HL-60 (cell line): ENCODE data around the gene STXBP1.

Source experiments
- DNase-seq, 2 experiments: peaks; one replicate each; pipeline ENCODE4 v3.0.0-alpha.2; 2010 to 2020; ENCODE audit warnings: low read depth in 1 of 2, low spot score in 1 of 2
- H3K27ac ChIP-seq: fragments of 250-450 bp; sonication (Bioruptor Pico); replicated peaks from 2 replicates; pipeline ENCODE4 v1.5.1; 2020; ENCODE audit warnings: mild to moderate bottlenecking, moderate library complexity
- H3K27me3 ChIP-seq: fragments of 250-450 bp; sonication (Bioruptor Pico); 2 replicates; pipeline ENCODE4 v1.5.1; 2021; ENCODE audit warnings: mild to moderate bottlenecking, moderate library complexity; ENCODE audit not compliant: insufficient read depth, poor library complexity, severe bottlenecking
- H3K4me3 ChIP-seq: replicated peaks from 2 replicates; pipeline ENCODE4 v1.5.1; 2011; ENCODE audit warnings: mild to moderate bottlenecking, control low read depth, low read length; ENCODE audit not compliant: insufficient read depth
- GABPA ChIP-seq: IDR thresholded peaks from 2 replicates; pipeline ENCODE4 v1.6.1; 2012; ENCODE audit warnings: low read depth
- POLR2AphosphoS5 ChIP-seq: IDR thresholded peaks from 2 replicates; pipeline ENCODE4 v1.6.1; 2012; ENCODE audit warnings: low read depth
- SPI1 ChIP-seq: IDR thresholded peaks from 2 replicates; pipeline ENCODE4 v1.6.1; 2012; ENCODE audit warnings: low read depth, mild to moderate bottlenecking, borderline replicate concordance
- TF ChIP-seq, protein P1 (sequence below): IDR thresholded peaks from 2 replicates; pipeline ENCODE4 v1.6.1; 2012; ENCODE audit warnings: low read depth; ENCODE audit not compliant: insufficient replicate concordance
- TF ChIP-seq, protein P2 (sequence below): IDR thresholded peaks from one replicate; pipeline ENCODE4 v1.5.1; 2011; ENCODE audit warnings: low read length, control low read depth, inconsistent platforms; ENCODE audit not compliant: insufficient read depth

STXBP1 gene

DNA sequence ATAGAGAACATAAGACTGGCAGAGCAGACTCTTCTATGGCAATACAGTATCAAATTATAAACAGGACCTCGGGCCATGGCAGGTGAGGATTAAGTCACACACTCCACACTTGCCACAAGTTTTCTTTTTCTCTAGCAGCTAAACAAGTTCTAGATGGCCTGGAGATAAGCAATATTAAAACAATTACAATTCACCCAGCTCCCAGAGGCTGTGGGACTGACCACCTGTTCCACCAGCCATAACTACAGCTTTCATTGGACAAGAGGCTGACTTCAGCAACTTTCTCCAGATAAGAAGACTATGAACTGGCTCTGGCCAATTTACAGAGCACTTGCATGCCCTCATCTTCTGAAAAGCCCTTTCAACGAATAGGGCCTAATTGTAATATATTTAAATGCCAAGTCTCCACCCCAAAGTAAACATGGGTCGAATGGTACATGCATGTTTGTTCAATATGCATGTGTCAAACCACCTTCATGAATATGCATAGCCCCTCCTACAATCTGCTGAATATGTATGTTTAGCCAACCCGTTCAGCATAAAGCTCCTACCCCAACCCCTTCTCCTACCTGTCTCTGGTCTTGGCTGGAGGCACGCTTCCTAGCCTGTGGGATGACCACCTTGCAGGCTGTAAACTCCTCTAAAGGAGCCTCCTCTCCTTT lies 88.6 kb downstream of the STXBP1 start:
- Histone ChIP-seq H3K4me3 (no peak overlapping the region), H3K27ac (no peak overlapping the region), H3K27me3 (no peaks in the 10 kb centered on the region)
- TF ChIP-seq GABPA (no peak), SPI1 (no peak), POLR2AphosphoS5 (no peak)
- TF ChIP-seq, protein P1, sequence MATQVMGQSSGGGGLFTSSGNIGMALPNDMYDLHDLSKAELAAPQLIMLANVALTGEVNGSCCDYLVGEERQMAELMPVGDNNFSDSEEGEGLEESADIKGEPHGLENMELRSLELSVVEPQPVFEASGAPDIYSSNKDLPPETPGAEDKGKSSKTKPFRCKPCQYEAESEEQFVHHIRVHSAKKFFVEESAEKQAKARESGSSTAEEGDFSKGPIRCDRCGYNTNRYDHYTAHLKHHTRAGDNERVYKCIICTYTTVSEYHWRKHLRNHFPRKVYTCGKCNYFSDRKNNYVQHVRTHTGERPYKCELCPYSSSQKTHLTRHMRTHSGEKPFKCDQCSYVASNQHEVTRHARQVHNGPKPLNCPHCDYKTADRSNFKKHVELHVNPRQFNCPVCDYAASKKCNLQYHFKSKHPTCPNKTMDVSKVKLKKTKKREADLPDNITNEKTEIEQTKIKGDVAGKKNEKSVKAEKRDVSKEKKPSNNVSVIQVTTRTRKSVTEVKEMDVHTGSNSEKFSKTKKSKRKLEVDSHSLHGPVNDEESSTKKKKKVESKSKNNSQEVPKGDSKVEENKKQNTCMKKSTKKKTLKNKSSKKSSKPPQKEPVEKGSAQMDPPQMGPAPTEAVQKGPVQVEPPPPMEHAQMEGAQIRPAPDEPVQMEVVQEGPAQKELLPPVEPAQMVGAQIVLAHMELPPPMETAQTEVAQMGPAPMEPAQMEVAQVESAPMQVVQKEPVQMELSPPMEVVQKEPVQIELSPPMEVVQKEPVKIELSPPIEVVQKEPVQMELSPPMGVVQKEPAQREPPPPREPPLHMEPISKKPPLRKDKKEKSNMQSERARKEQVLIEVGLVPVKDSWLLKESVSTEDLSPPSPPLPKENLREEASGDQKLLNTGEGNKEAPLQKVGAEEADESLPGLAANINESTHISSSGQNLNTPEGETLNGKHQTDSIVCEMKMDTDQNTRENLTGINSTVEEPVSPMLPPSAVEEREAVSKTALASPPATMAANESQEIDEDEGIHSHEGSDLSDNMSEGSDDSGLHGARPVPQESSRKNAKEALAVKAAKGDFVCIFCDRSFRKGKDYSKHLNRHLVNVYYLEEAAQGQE = no peak
- TF ChIP-seq, protein P2, sequence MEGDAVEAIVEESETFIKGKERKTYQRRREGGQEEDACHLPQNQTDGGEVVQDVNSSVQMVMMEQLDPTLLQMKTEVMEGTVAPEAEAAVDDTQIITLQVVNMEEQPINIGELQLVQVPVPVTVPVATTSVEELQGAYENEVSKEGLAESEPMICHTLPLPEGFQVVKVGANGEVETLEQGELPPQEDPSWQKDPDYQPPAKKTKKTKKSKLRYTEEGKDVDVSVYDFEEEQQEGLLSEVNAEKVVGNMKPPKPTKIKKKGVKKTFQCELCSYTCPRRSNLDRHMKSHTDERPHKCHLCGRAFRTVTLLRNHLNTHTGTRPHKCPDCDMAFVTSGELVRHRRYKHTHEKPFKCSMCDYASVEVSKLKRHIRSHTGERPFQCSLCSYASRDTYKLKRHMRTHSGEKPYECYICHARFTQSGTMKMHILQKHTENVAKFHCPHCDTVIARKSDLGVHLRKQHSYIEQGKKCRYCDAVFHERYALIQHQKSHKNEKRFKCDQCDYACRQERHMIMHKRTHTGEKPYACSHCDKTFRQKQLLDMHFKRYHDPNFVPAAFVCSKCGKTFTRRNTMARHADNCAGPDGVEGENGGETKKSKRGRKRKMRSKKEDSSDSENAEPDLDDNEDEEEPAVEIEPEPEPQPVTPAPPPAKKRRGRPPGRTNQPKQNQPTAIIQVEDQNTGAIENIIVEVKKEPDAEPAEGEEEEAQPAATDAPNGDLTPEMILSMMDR = no peak
- no peak for DNase-seq

DNA sequence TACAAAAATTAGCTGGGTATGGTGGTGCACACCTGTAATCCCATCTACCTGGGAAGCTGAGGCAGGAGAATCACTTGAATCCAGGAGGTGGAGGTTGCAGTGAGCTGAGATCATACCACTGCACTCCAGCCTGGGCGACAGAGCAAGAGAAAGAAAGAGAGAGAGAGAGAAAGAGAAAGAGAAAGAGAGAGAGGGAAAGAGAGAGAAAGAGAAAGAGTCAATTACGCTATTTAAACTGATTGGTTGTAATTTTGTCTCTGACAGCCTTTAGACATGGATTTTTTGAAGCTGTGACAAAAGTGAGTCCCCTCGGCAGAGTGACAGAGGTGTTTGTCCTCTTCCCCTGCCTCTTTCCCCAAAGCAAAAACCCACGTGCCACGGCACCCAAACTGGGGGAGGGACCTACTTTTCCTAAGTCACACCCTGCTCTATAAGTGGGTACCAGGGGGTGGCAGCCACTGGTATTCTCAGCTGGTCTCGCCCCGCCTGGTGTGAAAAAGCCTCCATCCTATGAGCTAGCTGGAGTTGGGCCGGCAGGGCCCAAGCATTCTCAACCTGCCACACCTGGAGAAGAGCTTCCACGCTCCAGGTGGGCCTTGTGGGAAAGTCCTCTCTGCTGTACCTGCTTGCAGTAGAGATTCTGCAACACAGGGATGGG lies 91.3 kb downstream of the STXBP1 start:
- H3K4me3 ChIP-seq = no peak overlapping the region
- TF ChIP-seq GABPA (no peak), SPI1 (no peak), POLR2AphosphoS5 (no peak)
- TF ChIP-seq, protein P2 = no peak
- TF ChIP-seq, protein P1 = no peak
- no peak overlapping the region for H3K27ac ChIP-seq
- no peak for DNase-seq
- H3K27me3 ChIP-seq = no peaks in the 10 kb centered on the region

DNA sequence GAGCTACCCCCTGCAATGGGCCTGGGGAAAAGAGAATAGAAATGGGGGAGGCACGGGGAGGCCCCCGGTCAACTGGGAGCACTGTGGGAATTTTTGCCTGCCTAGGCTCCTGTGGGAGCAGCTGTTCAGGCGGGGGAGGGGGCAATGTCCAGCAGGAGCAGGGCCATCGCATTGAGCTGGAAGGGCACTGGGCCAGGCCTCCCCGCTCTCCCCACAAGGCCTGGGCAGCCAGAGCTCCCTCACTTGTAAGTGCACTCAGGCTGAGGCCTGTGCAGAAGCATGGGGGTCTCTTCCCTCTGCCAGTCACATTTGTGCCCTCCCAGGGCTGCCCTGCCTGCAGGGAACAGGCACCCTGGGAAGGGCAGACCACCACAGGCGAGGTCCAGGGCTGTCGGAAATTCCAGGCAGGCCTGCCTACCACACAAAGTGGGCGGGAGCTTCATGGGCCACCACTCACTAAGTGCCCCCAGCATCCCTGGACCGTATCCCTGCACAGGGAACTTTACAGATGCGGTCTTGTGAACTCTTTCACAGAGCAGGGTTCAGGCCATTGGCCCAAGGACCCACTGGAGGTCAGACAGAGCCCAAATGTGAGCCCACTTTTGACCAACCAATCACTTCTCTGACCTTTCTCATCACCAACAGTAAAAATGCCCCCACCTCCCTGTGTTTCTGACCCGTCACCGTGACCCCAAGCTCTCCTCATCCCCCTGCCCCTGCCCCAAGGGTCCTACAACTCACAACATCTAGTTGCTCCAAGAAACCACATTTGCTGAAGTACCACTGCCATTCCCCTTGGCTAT lies 93.7 kb downstream of the STXBP1 start:
- H3K27ac ChIP-seq = no peak overlapping the region
- no peak for DNase-seq
- H3K4me3 ChIP-seq = no peak overlapping the region
- TF ChIP-seq POLR2AphosphoS5 (no peak), SPI1 (no peak), GABPA (no peak)
- TF ChIP-seq, protein P2 = no peak
- TF ChIP-seq, protein P1 = no peak
- no peaks in the 10 kb centered on the region for H3K27me3 ChIP-seq
